RWPE2 (cell line): ENCODE results near the gene PTBP1.

Experiments used
- ATAC-seq: fragments of 200-7000 bp; cut with Tn5 transposase; 3 replicates; pipeline ENCODE4 v1.9.1; 2021; ENCODE audit warnings: low read depth
- DNase-seq: peaks from one replicate; pipeline ENCODE4 v3.0.0-alpha.2; 2020; ENCODE audit warnings: low spot score
- H3K27ac ChIP-seq: fragments of 450-650 bp; 2 replicates; pipeline ENCODE4 v1.5.1; 2017; ENCODE audit warnings: mild to moderate bottlenecking; ENCODE audit not compliant: poor library complexity, severe bottlenecking
- H3K27me3 ChIP-seq: fragments of 250-450 bp; sonication (Bioruptor Pico); 2 replicates; pipeline ENCODE4 v1.5.1; 2021; ENCODE audit warnings: mild to moderate bottlenecking, moderate library complexity; ENCODE audit not compliant: insufficient read depth, poor library complexity, severe bottlenecking
- H3K36me3 ChIP-seq: fragments of 250-450 bp; sonication (Bioruptor Pico); 2 replicates; pipeline ENCODE4 v1.5.1; 2020; ENCODE audit warnings: low read depth, mild to moderate bottlenecking, moderate library complexity
- H3K4me1 ChIP-seq: fragments of 250-450 bp; sonication (Bioruptor Pico); 2 replicates; pipeline ENCODE4 v1.5.1; 2021; ENCODE audit warnings: mild to moderate bottlenecking, moderate library complexity; ENCODE audit not compliant: insufficient read depth, poor library complexity, severe bottlenecking
- H3K4me3 ChIP-seq: fragments of 250-450 bp; sonication (Bioruptor Pico); 2 replicates; pipeline ENCODE4 v1.5.1; 2021; ENCODE audit warnings: mild to moderate bottlenecking, moderate library complexity; ENCODE audit not compliant: severe bottlenecking
- H3K9me3 ChIP-seq: fragments of 250-450 bp; sonication (Bioruptor Pico); 2 replicates; pipeline ENCODE4 v1.5.1; 2021; ENCODE audit warnings: mild to moderate bottlenecking, moderate library complexity; ENCODE audit not compliant: severe bottlenecking
- TF ChIP-seq, protein P1 (sequence below): fragments of 450-650 bp; IDR thresholded peaks from one replicate; pipeline ENCODE4 v1.5.1; 2017; ENCODE audit warnings: mild to moderate bottlenecking, moderate library complexity; ENCODE audit not compliant: poor library complexity, severe bottlenecking

The PTBP1 gene

DNA sequence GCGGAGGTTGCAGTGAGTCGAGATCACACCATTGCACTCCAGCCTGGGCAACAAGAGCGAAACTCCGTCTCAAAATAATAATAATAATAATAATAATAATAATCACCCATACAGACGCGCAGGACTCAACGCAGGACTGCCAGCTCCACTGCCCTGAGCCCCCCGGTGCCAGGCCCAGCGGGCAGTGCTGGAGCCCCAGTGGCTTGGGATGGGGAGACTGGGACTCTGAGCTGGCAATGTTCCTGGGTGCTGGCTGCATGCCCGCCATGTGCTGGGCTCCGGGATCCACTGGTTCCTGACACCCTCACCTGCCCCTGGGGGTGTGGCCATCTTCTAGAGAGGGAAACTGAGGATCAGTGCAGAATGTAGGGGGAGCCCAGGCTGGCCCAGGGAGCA, 30.1 kb downstream of the PTBP1 start:
- no peaks in the 10 kb centered on the region for H3K9me3 ChIP-seq
- no peaks in the 10 kb centered on the region for H3K4me1 ChIP-seq
- peaks cover 6% of the 10 kb centered on the region for H3K27me3 ChIP-seq
- DNase-seq (no peak), ATAC-seq (no peak)
- H3K27ac ChIP-seq, result no peak overlapping the region
- H3K4me3 ChIP-seq, result no peak overlapping the region
- H3K36me3 ChIP-seq, result no peaks in the 10 kb centered on the region
- TF ChIP-seq, protein P1, sequence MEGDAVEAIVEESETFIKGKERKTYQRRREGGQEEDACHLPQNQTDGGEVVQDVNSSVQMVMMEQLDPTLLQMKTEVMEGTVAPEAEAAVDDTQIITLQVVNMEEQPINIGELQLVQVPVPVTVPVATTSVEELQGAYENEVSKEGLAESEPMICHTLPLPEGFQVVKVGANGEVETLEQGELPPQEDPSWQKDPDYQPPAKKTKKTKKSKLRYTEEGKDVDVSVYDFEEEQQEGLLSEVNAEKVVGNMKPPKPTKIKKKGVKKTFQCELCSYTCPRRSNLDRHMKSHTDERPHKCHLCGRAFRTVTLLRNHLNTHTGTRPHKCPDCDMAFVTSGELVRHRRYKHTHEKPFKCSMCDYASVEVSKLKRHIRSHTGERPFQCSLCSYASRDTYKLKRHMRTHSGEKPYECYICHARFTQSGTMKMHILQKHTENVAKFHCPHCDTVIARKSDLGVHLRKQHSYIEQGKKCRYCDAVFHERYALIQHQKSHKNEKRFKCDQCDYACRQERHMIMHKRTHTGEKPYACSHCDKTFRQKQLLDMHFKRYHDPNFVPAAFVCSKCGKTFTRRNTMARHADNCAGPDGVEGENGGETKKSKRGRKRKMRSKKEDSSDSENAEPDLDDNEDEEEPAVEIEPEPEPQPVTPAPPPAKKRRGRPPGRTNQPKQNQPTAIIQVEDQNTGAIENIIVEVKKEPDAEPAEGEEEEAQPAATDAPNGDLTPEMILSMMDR, result no peak

DNA sequence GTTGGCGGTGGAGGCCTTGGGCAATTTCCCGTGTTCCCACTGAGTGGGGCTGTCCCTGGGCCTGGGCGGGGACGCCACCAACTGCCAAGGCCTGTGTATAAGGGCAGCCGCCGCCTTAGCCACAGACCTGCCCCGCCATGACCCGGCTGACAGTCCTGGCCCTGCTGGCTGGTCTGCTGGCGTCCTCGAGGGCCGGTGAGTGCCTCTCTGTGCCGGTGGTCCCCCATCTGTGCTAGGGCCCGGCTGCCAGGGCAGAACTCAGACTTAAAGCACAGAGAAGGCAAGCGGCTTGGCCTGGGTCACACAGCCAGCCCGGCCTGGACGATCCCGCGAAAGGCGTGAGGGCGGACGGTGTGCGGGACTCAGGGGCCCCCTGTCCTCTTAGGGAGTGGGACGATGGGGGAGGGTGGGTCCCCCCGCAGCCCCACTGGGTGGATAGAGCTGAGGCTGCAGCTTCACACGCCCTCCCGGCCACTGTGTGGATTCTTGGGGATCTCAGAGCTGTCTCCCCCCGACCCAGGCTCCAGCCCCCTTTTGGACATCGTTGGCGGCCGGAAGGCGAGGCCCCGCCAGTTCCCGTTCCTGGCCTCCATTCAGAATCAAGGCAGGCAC, 30.6 kb downstream of the PTBP1 start, which contains the start of gene AZU1:
Gene AZU1 (plus strand): TSS at position 128 of the 612 bp plus-strand sequence. CDS start 10 bp downstream, at position 138.
- TF ChIP-seq, protein P1, result no peak
- ATAC-seq (no peak), DNase-seq (peak; percentile 61)
- H3K4me3 ChIP-seq, result no peak within 1 kb of the TSS
- no peaks in the 10 kb centered on the region for H3K4me1 ChIP-seq
- H3K36me3 ChIP-seq, result no peaks in the 10 kb centered on the region
- H3K27me3 ChIP-seq, result peaks cover 3% of the 10 kb centered on the region
- no peaks in the 10 kb centered on the region for H3K9me3 ChIP-seq
- no peak within 1 kb of the TSS for H3K27ac ChIP-seq

DNA sequence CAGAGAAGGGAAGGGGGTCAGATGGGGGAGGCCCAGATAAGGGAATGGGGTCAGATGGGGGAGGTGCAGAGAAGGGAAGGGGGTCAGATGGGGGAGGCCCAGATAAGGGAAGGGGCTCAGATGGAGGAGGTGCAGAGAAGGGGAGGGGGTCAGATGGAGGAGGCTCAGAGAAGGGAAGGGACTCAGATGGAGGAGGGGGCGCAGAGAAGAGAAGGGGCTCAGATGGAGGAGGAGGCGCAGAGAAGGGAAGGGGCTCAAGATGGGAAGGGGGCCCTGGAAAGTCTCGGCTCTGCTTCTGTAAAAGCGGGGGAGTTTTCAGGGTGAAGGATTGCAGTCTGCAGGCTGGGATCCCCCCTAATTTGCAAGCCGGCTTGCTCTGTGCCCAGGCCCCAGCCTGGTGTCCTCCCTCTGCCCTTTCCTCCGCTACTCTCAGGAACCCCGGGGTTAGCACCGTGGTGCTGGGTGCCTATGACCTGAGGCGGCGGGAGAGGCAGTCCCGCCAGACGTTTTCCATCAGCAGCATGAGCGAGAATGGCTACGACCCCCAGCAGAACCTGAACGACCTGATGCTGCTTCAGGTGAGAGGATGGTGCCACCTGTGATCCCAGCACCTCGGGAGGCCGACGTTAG, 32.0 kb downstream of the PTBP1 start:
- TF ChIP-seq, protein P1, result no peak
- H3K9me3 ChIP-seq, result no peaks in the 10 kb centered on the region
- ATAC-seq (no peak), DNase-seq (no peak)
- H3K36me3 ChIP-seq, result no peaks in the 10 kb centered on the region
- H3K27me3 ChIP-seq, result no peaks in the 10 kb centered on the region
- no peaks in the 10 kb centered on the region for H3K4me1 ChIP-seq
- H3K27ac ChIP-seq, result no peak overlapping the region
- no peak overlapping the region for H3K4me3 ChIP-seq

DNA sequence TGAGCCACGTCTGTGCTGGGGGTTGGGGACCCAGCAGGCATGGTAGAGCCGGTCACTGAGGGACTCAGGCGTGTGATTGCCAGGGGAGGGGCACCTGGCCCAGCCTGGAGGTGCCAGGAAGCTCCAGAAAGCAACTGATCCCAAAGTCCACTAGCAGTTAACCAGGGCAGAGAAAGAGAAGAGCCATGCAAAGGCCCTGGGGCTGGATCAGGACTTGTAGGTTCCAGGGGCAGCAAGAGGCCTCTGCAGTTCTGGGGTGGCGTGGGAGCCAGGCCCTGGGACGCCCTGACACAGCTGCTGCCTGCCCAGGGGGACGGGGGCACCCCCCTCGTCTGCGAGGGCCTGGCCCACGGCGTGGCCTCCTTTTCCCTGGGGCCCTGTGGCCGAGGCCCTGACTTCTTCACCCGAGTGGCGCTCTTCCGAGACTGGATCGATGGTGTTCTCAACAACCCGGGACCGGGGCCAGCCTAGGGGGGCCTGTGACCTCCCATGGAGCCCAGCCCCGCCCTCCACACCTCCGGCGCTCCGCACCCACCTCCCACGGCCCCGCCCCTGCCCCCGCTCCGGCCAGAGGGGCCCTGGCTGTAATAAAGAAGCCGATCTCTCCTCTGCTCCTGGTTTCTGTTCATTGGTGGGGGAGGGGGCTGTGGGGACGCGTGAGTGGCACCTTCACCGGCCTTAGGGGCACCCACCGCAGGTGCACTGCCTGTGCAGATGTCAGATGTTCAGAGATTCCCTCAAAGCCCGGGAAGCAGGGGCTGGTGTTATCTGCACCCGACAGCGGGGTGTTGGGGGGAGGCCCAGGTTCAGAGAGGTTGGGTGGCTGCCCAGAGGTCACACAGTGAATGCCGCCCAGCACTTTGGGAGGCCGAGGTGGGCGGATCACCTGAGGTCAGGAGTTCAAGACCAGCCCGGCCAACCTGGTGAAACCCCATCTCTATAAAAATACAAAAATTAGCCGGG, 34.4 kb downstream of the PTBP1 start:
- no peaks in the 10 kb centered on the region for H3K9me3 ChIP-seq
- no peaks in the 10 kb centered on the region for H3K4me1 ChIP-seq
- DNase-seq (no peak), ATAC-seq (no peak)
- no peak overlapping the region for H3K27ac ChIP-seq
- H3K27me3 ChIP-seq, result peaks cover 3% of the 10 kb centered on the region
- no peaks in the 10 kb centered on the region for H3K36me3 ChIP-seq
- no peak overlapping the region for H3K4me3 ChIP-seq
- TF ChIP-seq, protein P1, result no peak
